ENCODE measurements around the gene GPC6.

DNA sequence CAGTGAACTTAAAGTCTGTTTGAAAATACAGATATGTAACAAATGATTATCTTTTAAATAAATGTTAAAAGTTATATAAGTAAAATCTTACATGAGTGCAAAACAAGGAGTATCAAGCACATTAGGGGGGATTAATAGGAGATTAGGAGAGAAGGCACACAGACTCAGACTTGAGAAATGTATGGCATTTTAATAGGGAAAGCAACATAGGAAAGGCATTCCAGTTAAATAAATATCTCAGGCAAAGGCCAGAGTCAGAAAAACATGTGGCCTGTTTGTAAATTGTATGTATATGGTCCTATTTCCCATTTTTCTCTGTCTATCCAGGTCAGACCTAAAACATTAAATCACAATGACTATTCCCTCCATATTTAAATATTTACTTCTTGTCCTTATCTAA lies 462.7 kb downstream of the GPC6 start:
- TF ChIP-seq, protein P1, sequence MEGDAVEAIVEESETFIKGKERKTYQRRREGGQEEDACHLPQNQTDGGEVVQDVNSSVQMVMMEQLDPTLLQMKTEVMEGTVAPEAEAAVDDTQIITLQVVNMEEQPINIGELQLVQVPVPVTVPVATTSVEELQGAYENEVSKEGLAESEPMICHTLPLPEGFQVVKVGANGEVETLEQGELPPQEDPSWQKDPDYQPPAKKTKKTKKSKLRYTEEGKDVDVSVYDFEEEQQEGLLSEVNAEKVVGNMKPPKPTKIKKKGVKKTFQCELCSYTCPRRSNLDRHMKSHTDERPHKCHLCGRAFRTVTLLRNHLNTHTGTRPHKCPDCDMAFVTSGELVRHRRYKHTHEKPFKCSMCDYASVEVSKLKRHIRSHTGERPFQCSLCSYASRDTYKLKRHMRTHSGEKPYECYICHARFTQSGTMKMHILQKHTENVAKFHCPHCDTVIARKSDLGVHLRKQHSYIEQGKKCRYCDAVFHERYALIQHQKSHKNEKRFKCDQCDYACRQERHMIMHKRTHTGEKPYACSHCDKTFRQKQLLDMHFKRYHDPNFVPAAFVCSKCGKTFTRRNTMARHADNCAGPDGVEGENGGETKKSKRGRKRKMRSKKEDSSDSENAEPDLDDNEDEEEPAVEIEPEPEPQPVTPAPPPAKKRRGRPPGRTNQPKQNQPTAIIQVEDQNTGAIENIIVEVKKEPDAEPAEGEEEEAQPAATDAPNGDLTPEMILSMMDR (IDR thresholded peaks at IDR 0.05; ENCODE audit: insufficient read depth, low read length), result no peak
- TF ChIP-seq, protein P2, sequence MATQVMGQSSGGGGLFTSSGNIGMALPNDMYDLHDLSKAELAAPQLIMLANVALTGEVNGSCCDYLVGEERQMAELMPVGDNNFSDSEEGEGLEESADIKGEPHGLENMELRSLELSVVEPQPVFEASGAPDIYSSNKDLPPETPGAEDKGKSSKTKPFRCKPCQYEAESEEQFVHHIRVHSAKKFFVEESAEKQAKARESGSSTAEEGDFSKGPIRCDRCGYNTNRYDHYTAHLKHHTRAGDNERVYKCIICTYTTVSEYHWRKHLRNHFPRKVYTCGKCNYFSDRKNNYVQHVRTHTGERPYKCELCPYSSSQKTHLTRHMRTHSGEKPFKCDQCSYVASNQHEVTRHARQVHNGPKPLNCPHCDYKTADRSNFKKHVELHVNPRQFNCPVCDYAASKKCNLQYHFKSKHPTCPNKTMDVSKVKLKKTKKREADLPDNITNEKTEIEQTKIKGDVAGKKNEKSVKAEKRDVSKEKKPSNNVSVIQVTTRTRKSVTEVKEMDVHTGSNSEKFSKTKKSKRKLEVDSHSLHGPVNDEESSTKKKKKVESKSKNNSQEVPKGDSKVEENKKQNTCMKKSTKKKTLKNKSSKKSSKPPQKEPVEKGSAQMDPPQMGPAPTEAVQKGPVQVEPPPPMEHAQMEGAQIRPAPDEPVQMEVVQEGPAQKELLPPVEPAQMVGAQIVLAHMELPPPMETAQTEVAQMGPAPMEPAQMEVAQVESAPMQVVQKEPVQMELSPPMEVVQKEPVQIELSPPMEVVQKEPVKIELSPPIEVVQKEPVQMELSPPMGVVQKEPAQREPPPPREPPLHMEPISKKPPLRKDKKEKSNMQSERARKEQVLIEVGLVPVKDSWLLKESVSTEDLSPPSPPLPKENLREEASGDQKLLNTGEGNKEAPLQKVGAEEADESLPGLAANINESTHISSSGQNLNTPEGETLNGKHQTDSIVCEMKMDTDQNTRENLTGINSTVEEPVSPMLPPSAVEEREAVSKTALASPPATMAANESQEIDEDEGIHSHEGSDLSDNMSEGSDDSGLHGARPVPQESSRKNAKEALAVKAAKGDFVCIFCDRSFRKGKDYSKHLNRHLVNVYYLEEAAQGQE (IDR thresholded peaks at IDR 0.05; ENCODE audit: insufficient replicate concordance, low read depth), result no peak
- no peak for TF ChIP-seq SPI1 (IDR thresholded peaks at IDR 0.05; ENCODE audit: borderline replicate concordance, low read depth)

Data from HL-60 (cell line).